ENCODE results near the gene SIRT2.

SIRT2 gene

DNA sequence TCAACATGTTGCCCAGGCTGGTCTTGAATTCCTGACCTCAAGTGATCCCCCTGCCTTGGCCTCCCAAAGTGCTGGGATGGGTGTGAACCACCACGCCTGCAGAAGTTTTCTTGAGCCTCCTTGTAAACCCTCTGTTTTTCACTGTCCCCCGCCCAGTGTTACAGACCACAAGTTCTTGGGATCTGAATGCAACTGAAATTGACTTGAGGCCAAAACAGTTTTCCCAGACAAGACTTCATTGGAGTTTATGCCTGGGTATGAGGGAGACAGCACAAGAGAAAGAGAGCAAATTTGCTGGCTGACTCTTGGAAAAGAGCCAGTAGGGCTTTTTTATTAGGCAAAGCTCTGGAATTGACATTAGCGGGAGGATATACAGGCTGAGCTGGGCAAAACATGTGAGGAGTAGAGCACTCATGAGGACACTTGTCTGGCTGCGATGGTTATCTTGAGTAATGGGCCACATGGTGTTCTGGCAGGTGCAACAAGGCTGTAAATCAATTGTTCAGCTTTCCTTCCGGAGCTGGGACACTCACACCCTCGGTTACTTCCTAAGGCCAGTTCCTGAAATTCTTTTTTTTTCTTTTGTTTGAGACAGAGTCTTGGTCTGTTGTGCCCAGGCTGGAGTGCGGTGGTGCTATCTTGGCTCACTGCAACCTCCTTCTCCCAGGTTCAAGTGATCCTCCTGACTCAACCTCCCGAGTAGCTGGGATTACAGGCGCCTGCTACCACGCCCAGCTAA is 36.9 kb downstream of the SIRT2 start (continued):
- TF ChIP-seq, protein P1, sequence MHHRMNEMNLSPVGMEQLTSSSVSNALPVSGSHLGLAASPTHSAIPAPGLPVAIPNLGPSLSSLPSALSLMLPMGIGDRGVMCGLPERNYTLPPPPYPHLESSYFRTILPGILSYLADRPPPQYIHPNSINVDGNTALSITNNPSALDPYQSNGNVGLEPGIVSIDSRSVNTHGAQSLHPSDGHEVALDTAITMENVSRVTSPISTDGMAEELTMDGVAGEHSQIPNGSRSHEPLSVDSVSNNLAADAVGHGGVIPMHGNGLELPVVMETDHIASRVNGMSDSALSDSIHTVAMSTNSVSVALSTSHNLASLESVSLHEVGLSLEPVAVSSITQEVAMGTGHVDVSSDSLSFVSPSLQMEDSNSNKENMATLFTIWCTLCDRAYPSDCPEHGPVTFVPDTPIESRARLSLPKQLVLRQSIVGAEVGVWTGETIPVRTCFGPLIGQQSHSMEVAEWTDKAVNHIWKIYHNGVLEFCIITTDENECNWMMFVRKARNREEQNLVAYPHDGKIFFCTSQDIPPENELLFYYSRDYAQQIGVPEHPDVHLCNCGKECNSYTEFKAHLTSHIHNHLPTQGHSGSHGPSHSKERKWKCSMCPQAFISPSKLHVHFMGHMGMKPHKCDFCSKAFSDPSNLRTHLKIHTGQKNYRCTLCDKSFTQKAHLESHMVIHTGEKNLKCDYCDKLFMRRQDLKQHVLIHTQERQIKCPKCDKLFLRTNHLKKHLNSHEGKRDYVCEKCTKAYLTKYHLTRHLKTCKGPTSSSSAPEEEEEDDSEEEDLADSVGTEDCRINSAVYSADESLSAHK (tag by site-specific recombination; IDR thresholded peaks at IDR 0.05), result peak; percentile 93
- TF ChIP-seq REPIN1 (tag by site-specific recombination; IDR thresholded peaks at IDR 0.05; ENCODE audit: low read depth), result 0 out of 2 replicates have a peak, but pooled peaks have one; percentile 44
- TF ChIP-seq, protein P2, sequence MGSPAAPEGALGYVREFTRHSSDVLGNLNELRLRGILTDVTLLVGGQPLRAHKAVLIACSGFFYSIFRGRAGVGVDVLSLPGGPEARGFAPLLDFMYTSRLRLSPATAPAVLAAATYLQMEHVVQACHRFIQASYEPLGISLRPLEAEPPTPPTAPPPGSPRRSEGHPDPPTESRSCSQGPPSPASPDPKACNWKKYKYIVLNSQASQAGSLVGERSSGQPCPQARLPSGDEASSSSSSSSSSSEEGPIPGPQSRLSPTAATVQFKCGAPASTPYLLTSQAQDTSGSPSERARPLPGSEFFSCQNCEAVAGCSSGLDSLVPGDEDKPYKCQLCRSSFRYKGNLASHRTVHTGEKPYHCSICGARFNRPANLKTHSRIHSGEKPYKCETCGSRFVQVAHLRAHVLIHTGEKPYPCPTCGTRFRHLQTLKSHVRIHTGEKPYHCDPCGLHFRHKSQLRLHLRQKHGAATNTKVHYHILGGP (tag by site-specific recombination; IDR thresholded peaks at IDR 0.05), result peak; percentile 47; the same call in 1 of the 2 replicates
- TF ChIP-seq ZNF112 (tag by site-specific recombination; IDR thresholded peaks at IDR 0.05), result no peak
- TF ChIP-seq ZSCAN16 (tag by site-specific recombination; IDR thresholded peaks at IDR 0.05), result peak; percentile 78
- TF ChIP-seq ZNF473 (tag by site-specific recombination; IDR thresholded peaks at IDR 0.05), result no peak
- TF ChIP-seq ZBTB8A (tag by site-specific recombination; IDR thresholded peaks at IDR 0.05), result peak; percentile 99
- TF ChIP-seq, protein P3, sequence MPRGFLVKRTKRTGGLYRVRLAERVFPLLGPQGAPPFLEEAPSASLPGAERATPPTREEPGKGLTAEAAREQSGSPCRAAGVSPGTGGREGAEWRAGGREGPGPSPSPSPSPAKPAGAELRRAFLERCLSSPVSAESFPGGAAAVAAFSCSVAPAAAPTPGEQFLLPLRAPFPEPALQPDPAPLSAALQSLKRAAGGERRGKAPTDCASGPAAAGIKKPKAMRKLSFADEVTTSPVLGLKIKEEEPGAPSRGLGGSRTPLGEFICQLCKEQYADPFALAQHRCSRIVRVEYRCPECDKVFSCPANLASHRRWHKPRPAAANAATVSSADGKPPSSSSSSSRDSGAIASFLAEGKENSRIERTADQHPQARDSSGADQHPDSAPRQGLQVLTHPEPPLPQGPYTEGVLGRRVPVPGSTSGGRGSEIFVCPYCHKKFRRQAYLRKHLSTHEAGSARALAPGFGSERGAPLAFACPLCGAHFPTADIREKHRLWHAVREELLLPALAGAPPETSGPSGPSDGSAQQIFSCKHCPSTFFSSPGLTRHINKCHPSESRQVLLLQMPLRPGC (tag by site-specific recombination; IDR thresholded peaks at IDR 0.05), result 0 out of 2 replicates have a peak, but pooled peaks have one; percentile 37
- no peak for TF ChIP-seq ZNF555 (tag by site-specific recombination; conservative IDR thresholded peaks at IDR 0.05)
- no peak for TF ChIP-seq ZNF138 (tag by site-specific recombination; IDR thresholded peaks at IDR 0.05; ENCODE audit: borderline replicate concordance)
- no peak for TF ChIP-seq ZNF510 (tag by site-specific recombination; IDR thresholded peaks at IDR 0.05; ENCODE audit: insufficient replicate concordance)
- TF ChIP-seq KLF9 (tag by site-specific recombination; IDR thresholded peaks at IDR 0.05; ENCODE audit: low read depth), result peak; percentile 56; the same call in 1 of the 2 replicates
- TF ChIP-seq, protein P4, sequence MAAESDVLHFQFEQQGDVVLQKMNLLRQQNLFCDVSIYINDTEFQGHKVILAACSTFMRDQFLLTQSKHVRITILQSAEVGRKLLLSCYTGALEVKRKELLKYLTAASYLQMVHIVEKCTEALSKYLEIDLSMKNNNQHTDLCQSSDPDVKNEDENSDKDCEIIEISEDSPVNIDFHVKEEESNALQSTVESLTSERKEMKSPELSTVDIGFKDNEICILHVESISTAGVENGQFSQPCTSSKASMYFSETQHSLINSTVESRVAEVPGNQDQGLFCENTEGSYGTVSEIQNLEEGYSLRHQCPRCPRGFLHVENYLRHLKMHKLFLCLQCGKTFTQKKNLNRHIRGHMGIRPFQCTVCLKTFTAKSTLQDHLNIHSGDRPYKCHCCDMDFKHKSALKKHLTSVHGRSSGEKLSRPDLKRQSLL (tag by site-specific recombination; IDR thresholded peaks at IDR 0.05), result peak; percentile 87
- no peak for TF ChIP-seq ZNF658 (tag by site-specific recombination; IDR thresholded peaks at IDR 0.05)
- TF ChIP-seq PRDM1 (tag by site-specific recombination; IDR thresholded peaks at IDR 0.05), result peak; percentile 70
- TF ChIP-seq, protein P5, sequence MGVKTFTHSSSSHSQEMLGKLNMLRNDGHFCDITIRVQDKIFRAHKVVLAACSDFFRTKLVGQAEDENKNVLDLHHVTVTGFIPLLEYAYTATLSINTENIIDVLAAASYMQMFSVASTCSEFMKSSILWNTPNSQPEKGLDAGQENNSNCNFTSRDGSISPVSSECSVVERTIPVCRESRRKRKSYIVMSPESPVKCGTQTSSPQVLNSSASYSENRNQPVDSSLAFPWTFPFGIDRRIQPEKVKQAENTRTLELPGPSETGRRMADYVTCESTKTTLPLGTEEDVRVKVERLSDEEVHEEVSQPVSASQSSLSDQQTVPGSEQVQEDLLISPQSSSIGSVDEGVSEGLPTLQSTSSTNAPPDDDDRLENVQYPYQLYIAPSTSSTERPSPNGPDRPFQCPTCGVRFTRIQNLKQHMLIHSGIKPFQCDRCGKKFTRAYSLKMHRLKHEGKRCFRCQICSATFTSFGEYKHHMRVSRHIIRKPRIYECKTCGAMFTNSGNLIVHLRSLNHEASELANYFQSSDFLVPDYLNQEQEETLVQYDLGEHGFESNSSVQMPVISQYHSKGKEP (tag by site-specific recombination; IDR thresholded peaks at IDR 0.05), result peak; percentile 90
- TF ChIP-seq HOXC10 (CRISPR knock-in tag; IDR thresholded peaks at IDR 0.05), result no peak
- no peak for TF ChIP-seq ZNF175 (tag by site-specific recombination; IDR thresholded peaks at IDR 0.05)
- TF ChIP-seq, protein P6, sequence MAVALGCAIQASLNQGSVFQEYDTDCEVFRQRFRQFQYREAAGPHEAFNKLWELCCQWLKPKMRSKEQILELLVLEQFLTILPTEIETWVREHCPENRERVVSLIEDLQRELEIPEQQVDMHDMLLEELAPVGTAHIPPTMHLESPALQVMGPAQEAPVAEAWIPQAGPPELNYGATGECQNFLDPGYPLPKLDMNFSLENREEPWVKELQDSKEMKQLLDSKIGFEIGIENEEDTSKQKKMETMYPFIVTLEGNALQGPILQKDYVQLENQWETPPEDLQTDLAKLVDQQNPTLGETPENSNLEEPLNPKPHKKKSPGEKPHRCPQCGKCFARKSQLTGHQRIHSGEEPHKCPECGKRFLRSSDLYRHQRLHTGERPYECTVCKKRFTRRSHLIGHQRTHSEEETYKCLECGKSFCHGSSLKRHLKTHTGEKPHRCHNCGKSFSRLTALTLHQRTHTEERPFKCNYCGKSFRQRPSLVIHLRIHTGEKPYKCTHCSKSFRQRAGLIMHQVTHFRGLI (tag by site-specific recombination; IDR thresholded peaks at IDR 0.05), result peak; percentile 92
- TF ChIP-seq ZNF558 (tag by site-specific recombination; IDR thresholded peaks at IDR 0.05), result peak; percentile 73; the same call in 1 of the 2 replicates
- peak; percentile 55 for TF ChIP-seq ZNF791 (tag by site-specific recombination; IDR thresholded peaks at IDR 0.05)
- TF ChIP-seq, protein P7, sequence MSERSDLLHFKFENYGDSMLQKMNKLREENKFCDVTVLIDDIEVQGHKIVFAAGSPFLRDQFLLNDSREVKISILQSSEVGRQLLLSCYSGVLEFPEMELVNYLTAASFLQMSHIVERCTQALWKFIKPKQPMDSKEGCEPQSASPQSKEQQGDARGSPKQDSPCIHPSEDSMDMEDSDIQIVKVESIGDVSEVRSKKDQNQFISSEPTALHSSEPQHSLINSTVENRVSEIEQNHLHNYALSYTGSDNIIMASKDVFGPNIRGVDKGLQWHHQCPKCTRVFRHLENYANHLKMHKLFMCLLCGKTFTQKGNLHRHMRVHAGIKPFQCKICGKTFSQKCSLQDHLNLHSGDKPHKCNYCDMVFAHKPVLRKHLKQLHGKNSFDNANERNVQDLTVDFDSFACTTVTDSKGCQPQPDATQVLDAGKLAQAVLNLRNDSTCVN (tag by site-specific recombination; optimal IDR thresholded peaks at IDR 0.05), result no peak
- no peak for TF ChIP-seq ZNF202 (tag by site-specific recombination; IDR thresholded peaks at IDR 0.05; ENCODE audit: borderline replicate concordance)
- TF ChIP-seq, protein P8, sequence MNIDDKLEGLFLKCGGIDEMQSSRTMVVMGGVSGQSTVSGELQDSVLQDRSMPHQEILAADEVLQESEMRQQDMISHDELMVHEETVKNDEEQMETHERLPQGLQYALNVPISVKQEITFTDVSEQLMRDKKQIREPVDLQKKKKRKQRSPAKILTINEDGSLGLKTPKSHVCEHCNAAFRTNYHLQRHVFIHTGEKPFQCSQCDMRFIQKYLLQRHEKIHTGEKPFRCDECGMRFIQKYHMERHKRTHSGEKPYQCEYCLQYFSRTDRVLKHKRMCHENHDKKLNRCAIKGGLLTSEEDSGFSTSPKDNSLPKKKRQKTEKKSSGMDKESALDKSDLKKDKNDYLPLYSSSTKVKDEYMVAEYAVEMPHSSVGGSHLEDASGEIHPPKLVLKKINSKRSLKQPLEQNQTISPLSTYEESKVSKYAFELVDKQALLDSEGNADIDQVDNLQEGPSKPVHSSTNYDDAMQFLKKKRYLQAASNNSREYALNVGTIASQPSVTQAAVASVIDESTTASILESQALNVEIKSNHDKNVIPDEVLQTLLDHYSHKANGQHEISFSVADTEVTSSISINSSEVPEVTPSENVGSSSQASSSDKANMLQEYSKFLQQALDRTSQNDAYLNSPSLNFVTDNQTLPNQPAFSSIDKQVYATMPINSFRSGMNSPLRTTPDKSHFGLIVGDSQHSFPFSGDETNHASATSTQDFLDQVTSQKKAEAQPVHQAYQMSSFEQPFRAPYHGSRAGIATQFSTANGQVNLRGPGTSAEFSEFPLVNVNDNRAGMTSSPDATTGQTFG (tag by site-specific recombination; IDR thresholded peaks at IDR 0.05; ENCODE audit: borderline replicate concordance), result peak; percentile 50; the same call in 1 of the 2 replicates
- TF ChIP-seq ZNF174 (tag by site-specific recombination; IDR thresholded peaks at IDR 0.05), result no peak
